Kidney (tissue), 14 donors: ENCODE data around the gene B3GLCT. TPM values are rescaled to one million over a fixed set of nuclear protein-coding genes. Genes with fewer than 3 reads are reported as not detected.

Experiments
- DNase-seq, 5 donors: peaks; one replicate each; pipeline ENCODE4 v3.0.0-alpha.2; 2013 to 2020
- FAIRE-seq: peaks from 2 replicates; lab custom pipeline; 2012; peaks lifted over from hg19 to GRCh38; lab: Jason Lieb, UNC
- H3K27ac ChIP-seq, 2 donors: one replicate each; pipeline ENCODE4 v1.7.0; 2013; ENCODE audit warnings: low read depth in 2 of 2, low read length in 2 of 2, inconsistent platforms in 1 of 2
- H3K27me3 ChIP-seq: one replicate; pipeline ENCODE4 v1.7.1; 2013; ENCODE audit warnings: low read length, inconsistent platforms; ENCODE audit not compliant: control insufficient read depth, insufficient read depth
- H3K36me3 ChIP-seq, 3 donors: one replicate each; pipeline versions ENCODE4 v1.7.0 to v1.7.1; 2013; ENCODE audit warnings: low read length in 3 of 3, control low read depth in 1 of 3, inconsistent platforms in 1 of 3; ENCODE audit not compliant: insufficient read depth in 3 of 3, control insufficient read depth in 2 of 3
- H3K4me1 ChIP-seq, 3 donors: one replicate each; pipeline versions ENCODE4 v1.7.0 to v1.7.1; 2013; ENCODE audit warnings: low read length in 3 of 3, inconsistent platforms in 1 of 3, low read depth in 1 of 3; ENCODE audit not compliant: control insufficient read depth in 2 of 3, insufficient read depth in 2 of 3
- H3K4me3 ChIP-seq, 3 donors: one replicate each; pipeline versions ENCODE4 v1.7.0 to v1.8.1; 2013; ENCODE audit warnings: low read length in 3 of 3, control low read depth in 1 of 3, inconsistent platforms in 1 of 3
- H3K9ac ChIP-seq, 3 donors: one replicate each; pipeline versions ENCODE4 v1.7.0 to v1.7.1; 2013; ENCODE audit warnings: low read length in 3 of 3, control low read depth in 1 of 3, inconsistent platforms in 1 of 3
- H3K9me3 ChIP-seq, 3 donors: one replicate each; pipeline versions ENCODE4 v1.7.0 to v1.7.1; 2013; ENCODE audit warnings: low read length in 3 of 3, control low read depth in 1 of 3, inconsistent platforms in 1 of 3; ENCODE audit not compliant: control insufficient read depth in 2 of 3, insufficient read depth in 1 of 3
- CTCF ChIP-seq: IDR thresholded peaks from 3 replicates; pipeline ENCODE4 v1.5.1; 2012; ENCODE audit warnings: mild to moderate bottlenecking, moderate library complexity, borderline replicate concordance; ENCODE audit not compliant: insufficient read depth; ENCODE audit errors: extremely low read depth
- intact Hi-C: fragments of 100-400 bp; cut with DNase I; formaldehyde crosslinking; loops from one replicate; pipeline ENCODE4 v1.11.1; 2022
- polyA plus RNA-seq: library from polyadenylated mRNA; stranded (reverse); fragments of 350-450 nt; fragmentation: Illumina TruSeq; extraction: RNeasy Lipid Tissue Mini Kit (QIAGEN cat#74804); gene quantifications from one replicate; pipeline ENCODE4 v1.2.3, GENCODE V29; 2014; ENCODE audit warnings: low read depth, low replicate concordance; ENCODE audit not compliant: insufficient read depth
- total RNA-seq: library from RNA; stranded (reverse); fragmentation: NEBNext Ultra II Directional; extraction: Animal tissue kit (Norgen Biotek cat#: 25700); gene quantifications from one replicate; pipeline ENCODE4 v1.2.1, GENCODE V29; 2021
- donor health status: control.
- donor health status: control.
- donor health status: control.
- donor health status: control.
- donor health status: control.
- donor health status: DM: yes; HTN: yes; CAD: no.
- donor health status: Normal renal cell carcinoma (clear cell type).

B3GLCT gene
- total and polyA plus RNA-seq, 2 donors from 2014 or later = 5.9 to 7.7 TPM

- DNase-seq = no peak
- H3K4me3 ChIP-seq = no peak overlapping the region
- H3K36me3 ChIP-seq = no peaks in the 10 kb centered on the region
- H3K4me1 ChIP-seq = peaks cover 0 to 4% (median 2%) of the 10 kb centered on the region in 3 donors
- intact Hi-C loops = no loop called here
- H3K27me3 ChIP-seq = no peaks in the 10 kb centered on the region
- no peak for FAIRE-seq
- no peak overlapping the region for H3K27ac ChIP-seq
- H3K9me3 ChIP-seq = no peaks in the 10 kb centered on the region
- no peak overlapping the region for H3K9ac ChIP-seq
- TF ChIP-seq CTCF = no peak
These were observed 32.3 kb upstream of the B3GLCT start for GRCh38 chr13:31167490-31167889.

- Histone ChIP-seq H3K36me3 (no peaks in the 10 kb centered on the region), H3K27me3 (no peaks in the 10 kb centered on the region), H3K27ac (no peak overlapping the region), H3K4me3 (no peak overlapping the region), H3K9ac (no peak overlapping the region), H3K4me1 (no peaks in the 10 kb centered on the region), H3K9me3 (no peaks in the 10 kb centered on the region)
- intact Hi-C loops = no loop called here
- no peak for TF ChIP-seq CTCF
- no peak for FAIRE-seq
- DNase-seq = no peak
These were observed 31.6 kb upstream of the B3GLCT start for GRCh38 chr13:31168166-31168565.

- Histone ChIP-seq H3K27me3 (no peaks in the 10 kb centered on the region), H3K9ac (no peak overlapping the region), H3K27ac (no peak overlapping the region), H3K36me3 (no peaks in the 10 kb centered on the region), H3K4me1 (no peaks in the 10 kb centered on the region), H3K4me3 (no peak overlapping the region), H3K9me3 (no peaks in the 10 kb centered on the region)
- intact Hi-C loops = no loop called here
- FAIRE-seq = no peak
- TF ChIP-seq CTCF = no peak
- no peak for DNase-seq
These were observed 31.0 kb upstream of the B3GLCT start for GRCh38 chr13:31168736-31169135.

- H3K4me3 ChIP-seq = no peak overlapping the region
- no peak overlapping the region for H3K27ac ChIP-seq
- no peaks in the 10 kb centered on the region for H3K4me1 ChIP-seq
- no peak for TF ChIP-seq CTCF
- no peaks in the 10 kb centered on the region for H3K36me3 ChIP-seq
- no peaks in the 10 kb centered on the region for H3K9me3 ChIP-seq
- H3K9ac ChIP-seq = no peak overlapping the region
- H3K27me3 ChIP-seq = no peaks in the 10 kb centered on the region
- intact Hi-C loops = no loop called here
- DNase-seq (no peak), FAIRE-seq (no peak)
These were observed 27.8 kb upstream of the B3GLCT start for GRCh38 chr13:31172001-31172400.
